Fibroblast of gingiva (primary cell): ENCODE measurements around the gene PIK3R3.

Source experiments
- DNase-seq: peaks from one replicate; pipeline ENCODE4 v3.0.0-alpha.2; 2011; ENCODE audit warnings: low read depth

PIK3R3 gene

DNA sequence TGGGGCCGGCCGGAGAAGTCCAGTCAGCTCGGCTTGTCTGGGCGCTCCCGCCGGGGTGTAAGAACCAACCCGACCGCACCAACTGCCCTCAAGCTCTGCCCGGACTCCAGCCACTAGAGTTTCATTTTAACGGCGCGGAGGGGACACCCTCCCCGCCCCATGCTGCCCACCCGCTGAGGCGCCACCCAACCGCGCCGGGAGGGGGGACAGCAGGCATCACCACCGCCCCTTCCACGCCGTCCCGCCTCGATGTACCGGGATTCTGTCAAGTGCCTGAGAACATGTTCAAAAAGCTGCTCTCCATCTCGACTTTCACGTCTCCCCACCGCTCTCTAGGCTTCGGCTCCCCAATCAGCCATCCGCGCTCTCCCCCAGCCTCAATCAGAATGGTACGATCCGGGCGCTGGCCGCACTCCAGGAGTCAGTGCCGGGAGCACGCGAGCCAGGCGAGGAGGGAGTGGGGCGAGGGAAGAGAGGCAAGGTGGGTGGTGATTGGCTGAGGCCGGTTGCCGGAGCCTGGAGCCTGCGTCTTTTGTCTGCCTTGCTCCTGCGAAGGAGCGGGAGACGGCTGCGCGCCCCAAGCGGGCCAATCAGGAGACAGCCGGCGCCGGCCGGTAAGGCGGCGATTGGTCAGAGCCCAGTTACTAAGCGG, at the start of gene PIK3R3:
TSS of gene PIK3R3 (minus strand) at position 101 of the 652 bp plus-strand sequence. CDS start 677 bp downstream, outside the sequence.
- DNase-seq, result peak; percentile 99

DNA sequence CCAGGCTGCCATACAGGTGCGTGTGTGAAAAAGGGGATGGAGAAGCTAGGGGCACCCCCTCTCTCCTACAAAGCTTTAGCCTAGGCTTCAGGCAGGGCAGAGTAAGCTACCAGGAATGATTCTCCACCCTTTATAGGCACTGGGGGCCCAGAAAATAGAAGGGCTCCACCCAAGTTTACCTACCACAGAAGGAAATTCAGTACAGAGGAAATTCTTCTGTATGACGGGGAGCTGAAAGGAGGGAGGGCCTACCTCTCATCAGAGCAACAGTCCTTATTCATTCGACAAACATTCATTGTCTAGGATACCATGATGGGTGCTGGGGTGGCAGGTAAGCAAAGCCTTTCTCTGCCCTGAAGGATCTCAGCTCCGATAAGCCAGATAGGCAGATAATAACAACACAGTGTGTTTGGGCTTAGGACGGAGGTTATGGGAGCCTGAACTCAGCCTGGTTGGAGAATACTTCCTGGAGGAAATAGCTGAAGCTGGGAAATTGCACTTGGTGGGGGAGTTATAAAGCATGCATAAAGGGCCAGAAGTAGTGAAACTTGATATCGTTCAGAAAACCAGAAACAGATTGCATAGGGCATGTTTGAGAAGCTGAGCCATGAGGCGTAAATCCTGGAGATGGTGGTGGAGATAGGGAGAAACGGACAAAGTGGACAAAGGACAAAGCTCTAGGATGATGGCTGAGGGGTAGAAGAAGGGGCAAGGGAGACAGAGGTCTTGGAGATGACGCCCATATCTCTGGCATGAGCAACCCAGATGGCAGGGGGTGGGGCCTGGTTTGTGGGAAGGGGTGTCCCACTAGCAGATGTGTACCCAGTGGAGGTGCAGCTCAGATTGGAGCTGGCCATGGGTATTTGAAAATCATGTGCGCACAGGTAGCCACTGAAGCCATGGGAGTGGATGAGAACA, 49.2 kb upstream of the PIK3R3 start:
- DNase-seq, result peak; percentile 83

- no peak for DNase-seq
These were observed 47.7 kb upstream of the PIK3R3 start for GRCh38 chr1:46180082-46180616.

- DNase-seq, result peak; percentile 79
These were observed 47.0 kb upstream of the PIK3R3 start for GRCh38 chr1:46179138-46180081.

DNA sequence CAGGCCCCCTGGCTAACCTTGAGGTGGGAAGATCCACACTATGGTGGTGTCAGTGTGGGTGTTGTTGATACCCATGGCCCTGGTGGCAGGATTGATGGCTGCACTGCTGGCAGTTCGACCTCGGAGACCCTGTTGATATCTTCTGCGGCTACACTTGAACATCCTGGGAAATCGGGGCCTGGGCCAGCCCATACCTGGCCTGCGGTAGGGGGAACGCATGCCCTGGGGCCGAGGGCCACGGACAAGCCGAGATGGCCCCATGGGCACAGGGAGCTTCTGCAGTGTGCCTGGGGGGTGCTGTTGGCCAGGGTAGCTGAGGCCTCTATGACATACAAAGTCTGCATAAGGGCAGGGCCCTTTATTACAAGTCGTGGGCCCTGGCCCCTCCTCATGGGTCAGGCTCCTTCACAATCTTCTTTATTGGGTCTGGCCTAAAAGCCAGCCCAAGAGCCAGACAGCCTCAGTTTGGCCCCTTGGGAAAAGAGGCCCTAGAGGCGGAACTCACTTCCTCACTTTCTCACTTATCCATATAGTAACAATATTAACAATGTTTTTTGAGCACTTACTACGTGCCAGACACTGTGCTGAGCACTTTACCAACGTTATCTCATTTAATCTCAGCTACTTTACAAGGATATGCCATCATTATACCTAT, 43.9 kb upstream of the PIK3R3 start, which contains the start of gene P3R3URF:
TSS of gene P3R3URF (minus strand) at position 278 of the 655 bp plus-strand sequence. CDS start at position 261, 17 bp downstream.
- DNase-seq, result no peak

GRCh38 chr1:46175243-46175642, 42.8 kb upstream of the PIK3R3 start:
- DNase-seq, result no peak

DNA sequence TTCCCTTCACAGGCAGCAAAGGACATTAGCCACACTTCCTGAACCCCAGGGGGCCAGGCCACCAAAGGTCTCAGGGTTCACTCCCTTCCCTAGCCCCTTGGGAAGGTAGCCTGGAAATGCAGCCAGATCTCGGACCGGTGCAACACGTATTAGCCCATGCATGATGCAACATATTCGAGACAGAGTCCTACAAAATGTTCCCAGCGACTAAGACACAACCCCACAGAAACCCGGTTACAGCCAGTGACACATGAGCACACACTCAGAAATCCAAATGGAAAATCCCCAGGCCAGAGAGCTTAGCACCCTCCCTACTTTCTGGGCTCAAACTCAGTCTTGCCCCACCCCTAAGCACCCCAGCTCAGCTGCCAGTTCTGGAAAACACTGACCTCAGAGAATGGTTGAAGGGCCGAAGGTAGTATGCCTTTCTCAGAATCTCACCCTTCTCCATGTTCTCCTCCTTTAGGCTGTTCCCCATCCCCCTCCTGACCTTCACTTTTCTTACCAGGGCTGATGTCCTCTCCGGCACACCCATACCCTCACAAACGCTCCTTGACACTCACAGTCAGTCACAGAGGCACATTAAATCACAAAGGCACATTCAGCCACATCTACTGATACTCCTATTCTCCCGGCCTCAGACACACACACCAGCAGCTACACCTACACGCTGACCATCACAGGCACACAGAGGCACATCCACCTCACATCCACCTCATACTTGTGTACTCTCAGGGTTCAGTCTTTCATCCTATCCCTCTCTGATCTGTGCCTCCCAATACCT, 42.2 kb upstream of the PIK3R3 start, which contains the start of gene TSPAN1:
TSS of gene TSPAN1 (plus strand) at position 640 of the 784 bp plus-strand sequence. CDS start 6,021 bp downstream, outside the sequence.
- peak; percentile 47 for DNase-seq

DNA sequence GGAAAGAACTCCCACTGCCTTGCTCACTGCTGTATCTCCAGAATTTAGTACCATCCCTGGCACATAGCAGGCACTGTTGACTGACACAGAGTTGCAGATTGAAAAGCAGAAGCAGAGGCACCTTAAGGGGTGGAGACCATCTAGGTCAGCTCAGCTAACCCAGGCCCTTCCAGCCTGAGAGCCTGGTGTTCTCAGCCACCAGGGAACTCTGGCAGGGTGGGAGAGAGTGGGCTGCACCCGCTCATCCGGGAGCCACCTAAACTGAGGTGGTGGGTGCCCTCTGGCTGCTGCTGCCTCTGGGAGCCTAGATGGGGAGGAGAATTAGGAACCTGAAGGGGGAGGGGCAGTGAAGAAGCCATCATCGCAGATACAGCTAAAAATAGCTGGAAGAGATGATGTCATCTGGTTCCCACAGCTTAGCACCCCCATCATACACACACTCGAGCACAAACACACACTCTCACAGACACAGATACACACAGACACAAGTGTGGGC, 41.0 kb upstream of the PIK3R3 start:
- no peak for DNase-seq

DNA sequence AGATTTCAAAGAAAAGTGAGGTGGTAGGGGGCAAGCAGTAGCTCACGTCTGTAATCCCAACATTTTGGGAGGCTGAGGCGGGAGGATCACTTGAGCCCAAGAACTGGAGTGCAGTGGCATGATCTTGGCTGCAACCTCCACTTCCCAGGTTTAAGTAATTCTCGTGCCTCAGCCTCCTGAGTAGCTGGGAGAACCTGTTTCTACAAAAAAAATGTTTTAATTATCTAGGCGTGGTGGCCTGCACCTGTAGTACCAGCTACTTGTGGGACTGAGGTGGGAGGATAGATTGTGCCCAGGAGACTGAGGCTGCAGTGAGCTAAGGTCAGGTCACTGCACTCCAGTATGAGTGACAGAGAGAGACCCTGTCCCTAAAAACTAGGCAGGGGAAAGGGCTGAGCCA, 39.9 kb upstream of the PIK3R3 start:
- no peak for DNase-seq

GRCh38 chr1:46171871-46172270, 39.4 kb upstream of the PIK3R3 start:
- DNase-seq, result no peak

DNA sequence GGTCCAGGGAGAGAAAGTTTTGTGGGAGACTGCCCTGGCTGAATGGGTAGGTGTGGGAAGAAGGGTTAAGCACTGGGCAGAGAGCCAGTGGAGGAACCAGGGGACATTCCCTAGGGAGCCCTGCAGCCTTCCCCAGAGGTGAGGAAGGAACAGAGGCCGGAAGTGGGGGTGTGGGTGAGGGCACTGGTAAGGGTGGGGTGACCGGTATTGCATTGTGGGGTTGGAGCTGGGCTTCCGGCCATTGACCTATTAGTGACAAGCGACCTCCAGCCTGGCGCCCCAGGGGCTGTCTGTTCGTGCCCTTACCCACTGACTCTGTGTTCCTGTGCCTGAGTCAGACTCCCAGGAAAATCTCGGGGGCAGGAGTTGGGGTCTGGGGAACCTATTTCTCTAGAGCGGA, 38.9 kb upstream of the PIK3R3 start:
- DNase-seq, result no peak

- no peak for DNase-seq
These were observed 37.5 kb upstream of the PIK3R3 start for GRCh38 chr1:46169811-46170454.

DNA sequence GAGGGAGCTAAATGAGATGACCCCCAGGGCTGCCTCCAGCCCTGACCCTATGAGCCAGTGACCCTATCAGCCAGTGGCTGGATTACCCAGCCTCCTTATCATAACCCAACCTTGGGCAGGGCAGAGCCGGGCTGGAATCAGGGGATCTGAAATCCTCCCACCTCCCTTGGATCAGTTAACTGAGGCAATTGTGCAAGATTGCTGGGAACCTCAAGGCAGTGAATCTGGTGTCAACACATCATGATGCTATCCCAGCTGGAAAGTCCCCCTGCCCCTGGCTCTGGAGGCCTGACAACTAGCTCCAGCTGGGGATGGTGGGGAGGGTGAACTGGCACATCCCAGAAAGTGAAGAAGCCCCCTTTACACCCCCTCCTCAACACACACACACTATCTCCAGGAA, 36.0 kb upstream of the PIK3R3 start:
- DNase-seq, result no peak

DNA sequence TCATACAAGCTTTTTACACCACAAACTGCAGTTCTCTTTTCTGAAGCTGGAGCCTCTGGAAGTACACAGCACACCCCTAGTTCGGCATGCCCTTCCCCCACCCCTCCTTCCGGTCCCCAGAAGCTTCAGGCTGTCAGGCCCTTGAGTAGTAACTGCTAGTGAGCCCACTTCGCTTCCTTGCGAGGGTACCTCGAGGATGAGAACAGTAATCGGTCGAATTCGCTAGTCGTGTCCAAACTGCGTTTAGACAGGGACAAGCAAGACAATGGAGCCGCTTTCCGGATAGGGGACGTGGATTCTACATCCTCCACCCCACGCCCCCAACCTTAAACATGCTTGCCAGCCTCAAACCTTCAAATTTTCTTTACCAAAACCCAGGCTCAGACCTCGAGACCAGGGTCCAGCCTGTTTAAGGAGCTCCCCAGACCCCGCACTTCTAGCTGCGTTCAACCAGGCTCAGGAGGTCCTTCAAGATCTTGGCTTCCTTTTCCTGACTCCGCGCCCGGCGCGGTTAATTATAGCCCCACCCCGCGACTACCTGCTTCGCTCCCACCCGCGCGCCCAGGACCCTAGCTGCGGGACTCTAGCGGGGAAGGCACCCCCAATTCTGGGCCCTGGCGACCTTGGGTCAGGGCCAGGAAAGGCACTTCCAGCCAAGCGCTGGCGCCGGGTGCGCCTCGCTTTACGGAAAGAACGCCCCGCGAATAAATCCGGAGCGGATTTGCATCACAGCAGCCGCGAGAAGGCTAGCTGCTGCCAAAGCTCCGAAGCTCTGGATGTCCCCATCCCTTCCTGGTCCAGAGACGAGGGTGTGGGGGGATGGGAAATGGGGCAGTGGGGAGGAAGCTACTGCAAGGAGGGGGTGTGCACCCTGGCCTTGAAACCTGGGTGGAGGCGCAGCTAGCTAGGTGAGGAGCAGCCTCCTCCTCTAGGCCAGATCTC, 34.4 kb upstream of the PIK3R3 start:
- DNase-seq, result no peak

DNA sequence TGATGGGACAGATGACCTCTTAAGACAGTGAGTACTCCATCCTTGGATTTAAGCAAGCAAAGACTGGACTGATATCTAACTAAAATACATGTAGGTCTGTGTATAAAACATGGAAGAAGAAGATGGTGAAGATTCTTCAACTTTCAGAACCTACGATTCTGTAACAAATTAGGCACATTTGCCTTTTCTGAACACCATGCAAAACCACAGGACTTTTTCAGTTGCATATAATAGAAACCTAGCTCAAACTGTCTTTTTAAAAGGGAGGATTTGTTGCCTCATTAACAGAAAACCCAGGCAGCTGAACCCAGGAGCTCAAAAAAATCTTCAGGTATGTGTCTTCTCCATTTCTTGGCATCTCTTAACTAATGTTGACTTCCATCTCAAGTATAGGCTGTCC, 27.8 kb upstream of the PIK3R3 start:
- DNase-seq, result no peak

DNA sequence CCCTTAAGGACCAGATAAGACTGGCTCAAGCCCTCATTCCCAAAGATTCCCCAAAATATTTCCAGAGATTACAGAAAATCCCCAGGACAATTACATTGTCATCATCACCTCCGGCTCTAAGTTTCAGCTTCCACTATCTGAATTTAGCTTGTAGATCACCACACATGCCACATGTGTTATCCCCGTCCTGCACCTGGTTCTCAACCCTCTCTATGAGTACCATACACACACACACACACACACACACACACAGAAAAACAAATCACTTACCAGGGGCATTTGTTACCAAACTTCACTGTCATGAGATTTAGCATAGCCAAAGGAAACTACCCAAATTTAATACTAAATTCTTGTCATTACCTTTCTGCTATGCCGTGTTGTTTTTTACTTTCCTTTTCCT, 27.1 kb upstream of the PIK3R3 start:
- DNase-seq, result no peak

GRCh38 chr1:46158312-46159281, 26.2 kb upstream of the PIK3R3 start:
- DNase-seq, result no peak
